Measurements from ENCODE around the gene OR2S2. TPM values are rescaled to one million over a fixed set of nuclear protein-coding genes. Genes with fewer than 3 reads are reported as not detected.

The OR2S2 gene
- total RNA-seq, 1 donor from 2014 or later = not detected

DNA sequence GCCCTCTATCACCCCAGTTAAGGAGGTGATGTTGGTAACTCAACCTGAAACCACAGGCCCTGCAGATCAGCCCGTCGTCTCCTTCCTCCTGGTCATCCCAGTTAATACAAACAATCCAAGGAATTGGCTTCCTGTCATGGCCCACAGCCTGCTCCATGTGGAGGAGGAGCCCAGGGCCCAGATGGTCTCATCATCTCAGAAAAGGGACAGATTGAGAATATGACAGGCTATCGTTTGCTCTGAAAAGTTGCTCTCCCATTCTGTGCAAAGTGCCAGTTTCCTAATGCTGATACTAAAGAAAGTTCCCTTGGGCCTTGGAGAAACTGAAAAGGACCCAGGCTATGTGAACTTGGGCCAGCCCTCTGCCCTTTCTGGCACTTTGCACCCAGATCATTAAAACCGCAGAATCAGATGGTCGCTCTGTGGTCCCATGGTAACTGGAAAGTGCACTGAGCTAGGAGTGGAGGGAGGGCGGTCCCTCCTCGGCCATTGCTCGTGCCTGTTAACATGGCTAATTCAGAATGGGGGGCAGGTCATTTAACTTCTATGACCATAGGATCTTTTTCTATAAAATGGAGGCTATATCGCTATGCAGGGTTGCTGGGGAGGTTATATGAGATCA lies 49.3 kb downstream of the OR2S2 start:
- no peak overlapping the region for H3K4me3 ChIP-seq (ENCODE audit: low read depth, low read length)
- no peaks in the 10 kb centered on the region for H3K36me3 ChIP-seq (ENCODE audit: control insufficient read depth, insufficient read depth, low read length)
- H3K27me3 ChIP-seq (ENCODE audit: control insufficient read depth, insufficient read depth, low read length) = no peaks in the 10 kb centered on the region
- no peak for TF ChIP-seq CTCF (IDR thresholded peaks at IDR 0.05; ENCODE audit: insufficient read depth, low read length, poor library complexity, severe bottlenecking)
- no peak for DNase-seq (ENCODE audit: low read depth)

DNA sequence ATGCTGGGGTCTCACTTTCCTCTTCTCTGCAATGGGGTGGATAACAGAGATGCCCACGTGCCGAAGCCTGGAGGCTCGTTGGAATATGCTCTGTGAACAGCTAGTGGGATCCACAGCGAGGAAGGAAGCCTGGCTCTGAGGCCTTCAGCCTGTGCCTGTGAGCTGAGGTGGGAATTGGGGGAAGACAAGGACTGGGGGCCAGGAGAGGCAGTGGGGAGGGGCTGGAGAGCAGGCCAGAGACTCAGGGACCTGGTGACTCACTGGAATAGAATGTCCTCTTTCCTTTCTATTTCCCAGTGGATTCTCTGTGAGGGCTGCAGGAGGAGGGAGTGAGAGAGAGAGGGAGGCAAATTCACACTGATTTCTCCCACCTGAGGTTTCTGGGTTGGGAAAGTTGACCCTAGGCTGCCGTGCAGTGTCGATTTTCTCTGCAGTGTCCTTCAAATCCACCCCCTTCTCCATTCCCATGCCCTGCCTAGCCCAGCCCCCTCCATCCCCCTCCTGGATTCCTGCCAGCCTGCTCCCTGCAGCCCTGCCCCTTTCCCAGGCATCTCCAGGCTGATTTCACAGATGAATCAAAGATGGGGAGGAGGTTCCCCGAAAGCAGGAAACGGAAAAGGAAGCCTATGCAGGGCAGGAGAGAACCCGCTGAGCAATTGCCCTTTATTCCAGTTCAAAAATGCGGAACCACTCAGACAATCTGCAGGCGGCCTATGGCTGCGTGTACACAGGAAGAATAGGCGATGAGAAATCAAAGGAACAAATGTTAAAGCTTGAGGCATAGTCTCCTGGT lies 50.0 kb downstream of the OR2S2 start:
- DNase-seq (ENCODE audit: low read depth) = peak; percentile 79
- Histone ChIP-seq H3K4me3 (ENCODE audit: low read depth, low read length) (no peak overlapping the region), H3K36me3 (ENCODE audit: control insufficient read depth, insufficient read depth, low read length) (no peaks in the 10 kb centered on the region), H3K27me3 (ENCODE audit: control insufficient read depth, insufficient read depth, low read length) (no peaks in the 10 kb centered on the region)
- no peak for TF ChIP-seq CTCF (IDR thresholded peaks at IDR 0.05; ENCODE audit: insufficient read depth, low read length, poor library complexity, severe bottlenecking)

Other genes starting within 250 kb of the OR2S2 start
- 245 and 268 TPM in 2 replicates for gene TLN1, start 226.0 kb downstream of the OR2S2 start, total RNA-seq
- 73.9 and 87.5 TPM in 2 replicates for gene CREB3, start 225.5 kb downstream of the OR2S2 start, total RNA-seq
- 53.7 and 57.0 TPM in 2 replicates for gene GBA2, start 208.9 kb downstream of the OR2S2 start, total RNA-seq
- gene RGP1, start 208.9 kb downstream of the OR2S2 start, total RNA-seq = 21.5 and 24.4 TPM in 2 replicates
- not detected in 2 replicates for gene MSMP, start 203.9 kb downstream of the OR2S2 start, total RNA-seq
- 35.9 and 39.8 TPM in 2 replicates for gene NPR2, start 166.6 kb downstream of the OR2S2 start, total RNA-seq
- gene SPAG8, start 145.9 kb downstream of the OR2S2 start, total RNA-seq = not detected in 2 replicates
- 46.1 and 54.9 TPM in 2 replicates for gene HINT2, start 143.1 kb downstream of the OR2S2 start, total RNA-seq
- not detected in 2 replicates for gene FAM221B, start 129.4 kb downstream of the OR2S2 start, total RNA-seq
- 5.9 and 11.5 TPM in 2 replicates for gene TMEM8B, start 128.9 kb downstream of the OR2S2 start, total RNA-seq
- gene OR13J1, start 87.8 kb downstream of the OR2S2 start, total RNA-seq = not detected in 2 replicates
- 0.58 TPM in 1 of 2 replicates, not detected in the other for gene HRCT1, start 52.0 kb downstream of the OR2S2 start, total RNA-seq
- gene SPAAR, start 48.7 kb downstream of the OR2S2 start, total RNA-seq = not detected in 2 replicates
- gene RECK, start 78.8 kb upstream of the OR2S2 start, total RNA-seq = 4.0 and 4.8 TPM in 2 replicates
- gene GLIPR2, start 178.6 kb upstream of the OR2S2 start, total RNA-seq = 38.6 and 43.1 TPM in 2 replicates
- not detected in 2 replicates for gene CCIN, start 211.2 kb upstream of the OR2S2 start, total RNA-seq
- gene CLTA, start 232.8 kb upstream of the OR2S2 start, total RNA-seq = 482 and 576 TPM in 2 replicates

All from kidney epithelial cell (primary cell).